Lower leg skin (tissue), 3 donors: ENCODE results near the gene NUBP2.

Experiments
- CTCF ChIP-seq, 3 donors: fragments of 450-650 bp; IDR thresholded peaks; one replicate each; pipeline ENCODE4 v1.5.1; 2016; ENCODE audit warnings: antibody characterized with exemption in 3 of 3, mild to moderate bottlenecking in 3 of 3, moderate library complexity in 2 of 3
- POLR2A ChIP-seq, 2 donors: fragments of 450-650 bp; IDR thresholded peaks; one replicate each; pipeline ENCODE4 v1.6.1; 2016 to 2017; ENCODE audit warnings: antibody characterized with exemption in 2 of 2, mild to moderate bottlenecking in 1 of 2, moderate library complexity in 1 of 2

GRCh38 chr16:1767116-1767994 is 15.4 kb upstream of the NUBP2 start:
- TF ChIP-seq CTCF (IDR thresholded peaks at IDR 0.05), result no peak
- TF ChIP-seq POLR2A (IDR thresholded peaks at IDR 0.05), result no peak
